Mesothelial cell of epicardium (in vitro differentiated cells): ENCODE measurements around the gene ACSS2. TPM values are rescaled to one million over a fixed set of nuclear protein-coding genes. Genes with fewer than 3 reads are reported as not detected.

ENCODE experiments used
- DNase-seq, 2 experiments: peaks; one replicate each; pipeline ENCODE4 v3.0.0; 2021; ENCODE audit warnings: low spot score in 2 of 2; ENCODE audit not compliant: unreplicated experiment in 2 of 2
- H3K27ac Mint-ChIP-seq: 2 replicates; pipeline ENCODE4 v1.8.0; 2021; ENCODE audit warnings: mixed read lengths
- H3K27me3 Mint-ChIP-seq: 2 replicates; pipeline ENCODE4 v1.8.0; 2021; ENCODE audit warnings: low read depth, mixed read lengths
- H3K36me3 Mint-ChIP-seq: 2 replicates; pipeline ENCODE4 v1.8.0; 2021; ENCODE audit warnings: mixed read lengths
- H3K4me1 Mint-ChIP-seq: 2 replicates; pipeline ENCODE4 v1.8.0; 2021; ENCODE audit warnings: mixed read lengths
- H3K4me3 Mint-ChIP-seq: 2 replicates; pipeline ENCODE4 v1.8.0; 2021; ENCODE audit warnings: mild to moderate bottlenecking, moderate library complexity, mixed read lengths
- H3K9me3 Mint-ChIP-seq: 2 replicates; pipeline ENCODE4 v1.8.0; 2021; ENCODE audit warnings: mixed read lengths
- CTCF ChIP-seq: fragments of 200-600 bp; sonication (generic); IDR thresholded peaks from one replicate; pipeline ENCODE4 v1.5.0; 2021; ENCODE audit warnings: antibody characterized with exemption; ENCODE audit not compliant: unreplicated experiment
- total RNA-seq: library from RNA; stranded (reverse); gene quantifications from 3 replicates; pipeline ENCODE4 v1.2.1, GENCODE V29; 2021

Gene ACSS2
- total RNA-seq, 1 donor from 2014 or later, result 32.2 TPM

DNA sequence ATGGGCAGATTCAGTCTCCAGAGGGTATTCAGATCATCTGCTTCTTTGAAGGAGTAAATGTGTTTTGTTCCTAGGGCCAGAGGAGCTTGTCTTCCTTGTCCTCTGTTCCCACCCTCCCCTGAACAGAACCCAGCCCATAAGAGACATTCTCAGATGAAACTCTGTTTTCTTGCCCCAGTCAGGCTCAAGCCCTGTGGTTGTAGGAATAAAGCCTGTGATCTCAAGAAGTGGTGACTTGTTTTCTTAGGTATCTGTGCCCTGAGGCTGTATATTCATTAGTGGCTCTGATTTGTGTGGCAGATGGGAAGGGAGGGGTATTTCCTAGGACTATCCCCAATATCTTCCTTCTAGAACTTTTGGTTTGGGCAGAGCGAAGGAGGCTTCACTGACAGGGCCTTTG, 51.3 kb downstream of the ACSS2 start:
- peaks cover 36% of the 10 kb centered on the region for H3K36me3 Mint-ChIP-seq

GRCh38 chr20:34928411-34928810, 52.0 kb downstream of the ACSS2 start:
- Mint-ChIP-seq H3K36me3 (peaks cover 40% of the 10 kb centered on the region), H3K4me3 (no peak overlapping the region), H3K9me3 (no peaks in the 10 kb centered on the region), H3K27ac (peak overlapping the region; percentile 73), H3K27me3 (no peaks in the 10 kb centered on the region), H3K4me1 (peaks cover 21% of the 10 kb centered on the region)
- no peak for DNase-seq
- no peak for TF ChIP-seq CTCF

More for the DNA sequence above, 51.3 kb downstream of the ACSS2 start:
- no peak for TF ChIP-seq CTCF
- no peak for DNase-seq
- Mint-ChIP-seq H3K9me3 (no peaks in the 10 kb centered on the region), H3K27me3 (no peaks in the 10 kb centered on the region), H3K27ac (peak overlapping the region; percentile 73), H3K4me1 (peaks cover 21% of the 10 kb centered on the region), H3K4me3 (no peak overlapping the region)

GRCh38 chr20:34931771-34932170, 55.4 kb downstream of the ACSS2 start:
- no peak for DNase-seq
- Mint-ChIP-seq H3K4me1 (peaks cover 14% of the 10 kb centered on the region), H3K27ac (no peak overlapping the region), H3K4me3 (no peak overlapping the region), H3K27me3 (no peaks in the 10 kb centered on the region), H3K9me3 (no peaks in the 10 kb centered on the region), H3K36me3 (peaks cover 49% of the 10 kb centered on the region)
- no peak for TF ChIP-seq CTCF

DNA sequence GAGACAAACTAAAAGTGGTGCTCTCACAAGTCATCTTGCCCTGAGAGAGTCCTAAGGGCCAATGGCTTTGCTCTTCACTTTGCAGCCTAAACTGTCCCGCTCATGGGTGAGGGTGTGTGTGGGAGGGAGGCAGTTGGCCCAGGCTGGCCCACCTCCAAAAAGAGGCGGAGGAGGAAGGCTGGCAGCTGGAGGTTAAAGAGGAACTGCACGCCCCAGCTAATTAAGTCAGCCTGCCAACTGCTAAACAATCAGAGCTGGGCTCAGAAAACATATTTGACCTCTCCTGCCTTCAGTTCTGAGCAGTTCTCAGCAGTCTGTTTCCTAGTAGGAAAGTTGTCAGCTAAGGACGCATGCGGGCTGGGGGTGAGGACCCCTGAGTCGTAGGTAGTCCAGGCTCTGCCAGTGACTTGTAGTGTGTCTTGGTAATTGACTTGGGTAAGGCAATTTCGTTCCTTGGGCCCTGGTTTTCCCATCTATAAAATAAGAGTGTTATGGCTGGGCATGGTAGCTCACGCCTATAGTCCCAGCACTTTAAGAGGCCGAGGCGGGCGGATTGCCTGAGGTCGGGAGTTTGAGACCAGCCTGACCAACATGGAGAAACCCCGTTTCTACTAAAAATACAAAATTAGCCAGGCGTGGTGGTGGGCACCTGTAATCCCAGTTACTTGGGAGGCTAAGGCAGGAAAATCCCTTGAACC, 62.2 kb downstream of the ACSS2 start:
- H3K4me1 Mint-ChIP-seq, result no peaks in the 10 kb centered on the region
- DNase-seq, result no peak
- no peak overlapping the region for H3K4me3 Mint-ChIP-seq
- no peak for TF ChIP-seq CTCF
- no peak overlapping the region for H3K27ac Mint-ChIP-seq
- H3K36me3 Mint-ChIP-seq, result peaks cover 46% of the 10 kb centered on the region
- no peaks in the 10 kb centered on the region for H3K27me3 Mint-ChIP-seq
- no peaks in the 10 kb centered on the region for H3K9me3 Mint-ChIP-seq

DNA sequence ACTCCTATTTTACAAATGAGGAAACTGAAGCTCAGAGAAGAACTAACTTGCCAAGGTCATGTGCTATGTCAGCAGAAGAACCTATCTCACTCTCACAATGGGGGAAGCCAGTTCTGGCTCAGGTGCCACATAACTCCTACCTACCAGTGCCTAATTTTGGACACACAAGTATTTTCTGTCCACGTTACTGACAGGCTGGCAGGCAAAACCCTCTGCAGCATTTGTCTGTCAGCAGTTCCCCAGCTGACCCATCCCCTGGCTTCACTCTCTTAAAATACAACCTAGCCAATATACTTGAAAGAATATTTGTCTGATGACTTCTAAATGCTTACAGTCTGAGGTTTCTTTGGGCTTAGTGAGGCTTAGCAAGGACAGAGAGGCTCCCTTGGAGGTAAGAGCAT, 63.7 kb downstream of the ACSS2 start:
- no peaks in the 10 kb centered on the region for H3K27me3 Mint-ChIP-seq

More for the DNA sequence above, 63.7 kb downstream of the ACSS2 start:
- no peaks in the 10 kb centered on the region for H3K9me3 Mint-ChIP-seq
- TF ChIP-seq CTCF, result no peak
- no peak overlapping the region for H3K27ac Mint-ChIP-seq
- H3K36me3 Mint-ChIP-seq, result peaks cover 45% of the 10 kb centered on the region
- no peak overlapping the region for H3K4me3 Mint-ChIP-seq
- H3K4me1 Mint-ChIP-seq, result no peaks in the 10 kb centered on the region
- no peak for DNase-seq
